Measurements from ENCODE around the gene SLC26A4.

DNA sequence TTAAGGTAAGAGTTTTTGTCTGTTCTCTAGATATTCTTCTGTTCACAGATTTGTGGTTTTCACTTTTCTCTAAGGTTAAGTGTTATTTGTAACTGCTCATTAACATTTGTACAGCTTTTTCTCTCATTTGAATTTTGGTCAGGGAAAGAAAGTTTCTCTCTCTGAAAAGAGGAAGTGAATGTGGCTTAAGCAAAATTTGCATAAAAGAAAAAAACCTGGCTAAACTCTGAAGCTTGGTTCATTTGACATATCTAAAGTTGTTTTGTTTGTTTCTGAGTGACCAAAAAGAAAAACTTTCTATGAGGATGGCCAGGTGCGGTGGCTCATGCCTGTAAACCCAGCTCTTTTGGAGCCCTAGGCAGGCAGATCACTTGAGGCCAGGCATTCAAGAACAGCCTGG, 22.0 kb upstream of the SLC26A4 start:
- TF ChIP-seq, protein P1, sequence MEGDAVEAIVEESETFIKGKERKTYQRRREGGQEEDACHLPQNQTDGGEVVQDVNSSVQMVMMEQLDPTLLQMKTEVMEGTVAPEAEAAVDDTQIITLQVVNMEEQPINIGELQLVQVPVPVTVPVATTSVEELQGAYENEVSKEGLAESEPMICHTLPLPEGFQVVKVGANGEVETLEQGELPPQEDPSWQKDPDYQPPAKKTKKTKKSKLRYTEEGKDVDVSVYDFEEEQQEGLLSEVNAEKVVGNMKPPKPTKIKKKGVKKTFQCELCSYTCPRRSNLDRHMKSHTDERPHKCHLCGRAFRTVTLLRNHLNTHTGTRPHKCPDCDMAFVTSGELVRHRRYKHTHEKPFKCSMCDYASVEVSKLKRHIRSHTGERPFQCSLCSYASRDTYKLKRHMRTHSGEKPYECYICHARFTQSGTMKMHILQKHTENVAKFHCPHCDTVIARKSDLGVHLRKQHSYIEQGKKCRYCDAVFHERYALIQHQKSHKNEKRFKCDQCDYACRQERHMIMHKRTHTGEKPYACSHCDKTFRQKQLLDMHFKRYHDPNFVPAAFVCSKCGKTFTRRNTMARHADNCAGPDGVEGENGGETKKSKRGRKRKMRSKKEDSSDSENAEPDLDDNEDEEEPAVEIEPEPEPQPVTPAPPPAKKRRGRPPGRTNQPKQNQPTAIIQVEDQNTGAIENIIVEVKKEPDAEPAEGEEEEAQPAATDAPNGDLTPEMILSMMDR (IDR thresholded peaks at IDR 0.05), result no peak
- TF ChIP-seq POLR2A (IDR thresholded peaks at IDR 0.05), result no peak
